ENCODE measurements around the gene HOATZ. TPM values are rescaled to one million over a fixed set of nuclear protein-coding genes. Genes with fewer than 3 reads are reported as not detected.

The HOATZ gene
- total and polyA plus RNA-seq, 3 donors from 2014 or later = 10.8 to 50.1 (median 23.7) TPM

GRCh38 chr11:111500481-111500880, 14.1 kb upstream of the HOATZ start:
- WGBS, 2 donors = 86 to 89% methylated on average over 1 of the region's 1 CpG
- no peaks in the 10 kb centered on the region for H3K36me3 ChIP-seq (ENCODE audit: low read depth, missing control alignments)
- intact Hi-C loops (cut with DNase I; ENCODE audit: low total_unique reads) = no loop called here
- TF ChIP-seq POLR2A (IDR thresholded peaks at IDR 0.05) (no peak), CTCF (IDR thresholded peaks at IDR 0.05) (no peak)
- DNase-seq = no peak
- H3K4me1 ChIP-seq = no peaks in the 10 kb centered on the region
- H3K9me3 ChIP-seq = no peaks in the 10 kb centered on the region
- no peak overlapping the region for H3K4me3 ChIP-seq
- no peak overlapping the region for H3K27ac ChIP-seq
- no peaks in the 10 kb centered on the region for H3K27me3 ChIP-seq

DNA sequence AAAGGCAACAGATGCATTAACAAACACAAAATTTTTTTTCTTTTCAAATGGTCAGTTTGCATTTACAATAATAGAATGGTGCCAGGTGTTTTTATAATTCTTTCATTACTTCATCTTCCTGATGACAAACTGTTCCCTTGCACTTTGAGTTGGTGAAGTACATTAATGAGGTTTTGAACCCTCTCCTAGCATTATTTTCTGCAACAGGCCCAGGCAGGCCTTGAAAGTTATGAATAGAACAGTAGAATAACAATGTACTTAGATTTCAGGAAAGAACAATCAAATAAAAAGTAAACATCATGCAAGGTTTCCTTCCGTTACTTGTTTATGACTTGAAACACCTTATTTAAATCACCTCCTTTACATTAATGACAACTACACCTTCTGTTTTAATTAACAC, 12.0 kb upstream of the HOATZ start:
- TF ChIP-seq CTCF (IDR thresholded peaks at IDR 0.05) (no peak), POLR2A (IDR thresholded peaks at IDR 0.05) (no peak)
- Histone ChIP-seq H3K4me1 (no peaks in the 10 kb centered on the region), H3K4me3 (no peak overlapping the region), H3K9me3 (no peaks in the 10 kb centered on the region), H3K27me3 (no peaks in the 10 kb centered on the region), H3K27ac (no peak overlapping the region), H3K36me3 (ENCODE audit: low read depth, missing control alignments) (no peaks in the 10 kb centered on the region)
- WGBS, 2 donors = 75 to 82% methylated on average over 1 of the region's 1 CpG
- intact Hi-C loops (cut with DNase I; ENCODE audit: low total_unique reads) = no loop called here
- DNase-seq = no peak

GRCh38 chr11:111510311-111510710, 4.3 kb upstream of the HOATZ start:
- intact Hi-C loops (cut with DNase I; ENCODE audit: low total_unique reads) = no loop called here
- H3K27ac ChIP-seq = no peak overlapping the region
- H3K9me3 ChIP-seq = no peaks in the 10 kb centered on the region
- H3K36me3 ChIP-seq (ENCODE audit: low read depth, missing control alignments) = no peaks in the 10 kb centered on the region
- DNase-seq = no peak
- no peaks in the 10 kb centered on the region for H3K4me1 ChIP-seq
- 80 to 83% methylated on average over 1 of the region's 1 CpG for WGBS, 2 donors
- TF ChIP-seq CTCF (IDR thresholded peaks at IDR 0.05) = no peak
- H3K4me3 ChIP-seq = no peak overlapping the region
- no peaks in the 10 kb centered on the region for H3K27me3 ChIP-seq

- WGBS, 2 donors = 4 to 20% methylated on average over 4 to 89 of the region's 90 CpGs
- peak within 1 kb of the TSS; percentile 60 to 73 for H3K27ac ChIP-seq
- TF ChIP-seq CTCF (IDR thresholded peaks at IDR 0.05) = no peak
- no peak for TF ChIP-seq POLR2A (IDR thresholded peaks at IDR 0.05)
- peak within 1 kb of the TSS; percentile 46 to 64 for H3K4me3 ChIP-seq
- no peaks in the 10 kb centered on the region for H3K4me1 ChIP-seq
- no peaks in the 10 kb centered on the region for H3K27me3 ChIP-seq
- intact Hi-C loops (cut with DNase I; ENCODE audit: low total_unique reads) = no loop called here
- no peaks in the 10 kb centered on the region for H3K36me3 ChIP-seq (ENCODE audit: low read depth, missing control alignments)
- peak; percentile 44 for DNase-seq
- no peaks in the 10 kb centered on the region for H3K9me3 ChIP-seq
Observed at GRCh38 chr11:111512296-111513239, 2.0 kb upstream of the HOATZ start, which contains the start of gene BTG4. TSS of gene BTG4 (minus strand) at chr11:111512386. CDS start at chr11:111498776, 13,610 bp downstream.

Measured in testis (tissue), 3 donors.